NCI-H748 treated with DMSO at 0.1 percent for 48 hours (cell line): ENCODE results near the gene OR1S2.
"Not testable (repeated sequence)": the region's sequence is repeated elsewhere in the genome, so short reads cannot be mapped to it uniquely, and the experiment has no call there.

ENCODE experiments used
- DNase-seq: peaks from one replicate; lab custom pipeline; 2025; lab: John Stamatoyannopoulos, UW

OR1S2 gene, protein sequence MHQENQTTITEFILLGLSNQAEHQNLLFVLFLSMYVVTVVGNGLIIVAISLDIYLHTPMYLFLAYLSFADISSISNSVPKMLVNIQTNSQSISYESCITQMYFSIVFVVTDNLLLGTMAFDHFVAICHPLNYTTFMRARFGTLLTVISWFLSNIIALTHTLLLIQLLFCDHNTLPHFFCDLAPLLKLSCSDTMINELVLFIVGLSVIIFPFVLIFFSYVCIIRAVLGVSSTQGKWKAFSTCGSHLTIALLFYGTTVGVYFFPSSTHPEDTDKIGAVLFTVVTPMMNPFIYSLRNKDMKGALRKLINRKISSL

DNA sequence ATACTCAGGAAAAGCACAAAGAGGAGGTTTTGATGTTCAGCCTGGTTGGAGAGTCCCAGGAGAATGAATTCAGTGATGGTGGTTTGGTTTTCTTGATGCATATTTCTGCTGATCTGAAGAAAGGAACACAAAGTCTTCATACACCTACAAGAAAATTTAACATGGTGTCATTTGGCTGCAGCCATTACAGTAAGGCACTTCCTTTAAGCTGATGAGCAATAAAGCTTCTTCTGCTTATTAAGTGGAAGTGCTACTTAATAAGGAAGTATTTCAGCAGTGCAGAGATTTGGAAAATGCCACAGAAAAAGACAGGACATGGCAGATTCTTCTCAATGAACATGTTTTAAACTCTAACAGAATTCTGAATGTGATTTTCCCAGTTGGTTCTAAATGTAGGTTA, at the start of gene OR1S2:
Gene OR1S2 (minus strand): TSS at position 101 of the 400 bp plus-strand sequence. CDS start 0 bp downstream, at position 101.
- DNase-seq = no peak

DNA sequence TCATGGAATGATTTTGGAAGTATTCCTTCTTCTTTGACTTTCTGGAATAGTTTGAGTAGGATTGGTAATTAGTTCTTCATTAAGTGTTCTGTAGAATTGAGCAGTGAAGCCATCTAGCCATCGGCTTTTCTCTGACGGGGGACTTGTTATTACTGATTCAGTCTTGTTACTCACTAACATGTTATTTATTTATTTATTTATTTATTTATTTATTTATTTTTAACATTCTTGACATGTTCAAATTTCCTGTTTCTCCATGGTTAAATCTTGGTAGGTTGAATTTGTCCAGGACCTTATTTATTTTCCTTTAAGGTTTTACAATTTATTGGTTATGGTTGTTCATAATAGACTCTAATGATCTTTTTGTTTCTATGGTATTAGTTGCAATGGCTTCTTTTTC, 40.0 kb upstream of the OR1S2 start:
- DNase-seq = no peak

GRCh38 chr11:58227956-58228615, 24.1 kb upstream of the OR1S2 start:
- DNase-seq = no peak

DNA sequence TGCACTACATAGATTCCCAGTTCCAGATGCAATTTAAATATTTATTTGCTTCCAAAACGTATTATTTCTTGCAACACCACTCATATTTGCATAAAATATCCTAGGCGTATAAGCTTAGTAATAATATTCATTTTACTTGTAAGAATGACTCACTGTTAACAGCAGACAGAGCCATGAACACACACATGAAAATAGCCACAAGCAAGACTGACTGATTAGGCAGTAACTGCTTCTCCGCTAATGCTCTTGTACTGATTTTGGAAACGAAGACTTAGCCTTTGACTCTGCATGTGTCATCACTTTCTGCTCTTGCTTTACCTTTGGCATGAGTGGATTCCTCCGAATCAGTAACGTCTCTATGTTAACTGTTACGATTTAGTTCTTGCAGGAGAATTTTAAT, 18.8 kb upstream of the OR1S2 start:
- no peak for DNase-seq

DNA sequence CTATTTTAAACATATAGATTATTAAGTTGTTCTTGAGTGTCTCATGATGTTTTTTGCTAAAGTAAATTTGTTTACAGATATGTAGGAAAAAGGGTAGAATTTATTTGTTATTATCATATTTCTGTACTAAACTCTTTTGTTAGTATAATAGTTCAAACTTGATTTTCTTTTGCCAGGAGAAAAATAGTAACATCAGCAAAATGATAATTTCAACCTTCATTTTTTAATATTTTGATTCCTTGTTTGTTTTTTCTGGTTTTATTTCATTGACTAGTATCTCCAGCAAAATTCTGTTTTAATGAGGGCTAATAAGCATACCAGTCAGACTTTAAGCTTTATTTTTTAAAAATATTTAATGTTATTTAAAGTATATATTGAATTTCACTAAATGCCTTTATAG, 12.5 kb upstream of the OR1S2 start:
- DNase-seq = no peak

GRCh38 chr11:58212420-58212819, 8.5 kb upstream of the OR1S2 start, which contains the start of gene OR1S1:
TSS of gene OR1S1 (plus strand) at chr11:58212720.
- not testable (repeated sequence) for DNase-seq

- DNase-seq = no peak
Measured at GRCh38 chr11:58199271-58199670, 4.7 kb downstream of the OR1S2 start.

DNA sequence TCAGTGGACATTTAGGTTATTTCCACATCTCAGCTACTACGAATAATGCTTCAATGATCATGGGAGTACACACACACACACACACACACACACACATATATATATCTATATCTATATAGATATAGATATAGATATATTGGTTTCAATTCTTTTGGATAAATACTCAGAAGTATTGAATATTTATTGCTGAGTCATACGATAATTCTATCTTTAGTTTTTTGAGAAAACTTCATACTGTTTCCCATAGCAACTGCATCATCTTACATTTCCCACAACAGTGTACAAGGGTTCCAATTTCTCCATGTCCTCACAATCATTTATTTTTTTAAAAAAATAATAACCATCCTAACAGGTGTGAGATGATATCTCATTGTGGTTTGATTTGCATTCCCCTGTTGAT, 8.0 kb downstream of the OR1S2 start:
- DNase-seq = no peak

DNA sequence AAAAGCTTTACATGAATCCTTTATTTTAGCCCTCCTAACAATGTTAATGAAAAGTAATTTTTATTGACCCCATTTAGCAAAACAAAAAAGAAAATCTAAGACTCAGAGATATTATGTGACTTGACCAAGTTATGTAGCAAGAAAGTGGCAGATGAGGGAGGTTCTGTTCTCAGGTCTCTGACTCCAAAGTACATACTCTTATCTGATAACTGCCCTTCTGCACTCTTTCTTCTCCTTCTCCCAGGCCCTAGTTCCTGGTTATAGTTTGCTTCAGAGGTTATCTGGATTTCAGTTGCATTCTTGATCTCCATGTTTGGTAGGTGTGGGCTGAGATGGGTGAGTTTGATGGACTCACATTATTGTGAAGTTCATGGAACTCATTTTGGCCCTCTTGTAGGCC, 10.6 kb downstream of the OR1S2 start:
- no peak for DNase-seq

DNA sequence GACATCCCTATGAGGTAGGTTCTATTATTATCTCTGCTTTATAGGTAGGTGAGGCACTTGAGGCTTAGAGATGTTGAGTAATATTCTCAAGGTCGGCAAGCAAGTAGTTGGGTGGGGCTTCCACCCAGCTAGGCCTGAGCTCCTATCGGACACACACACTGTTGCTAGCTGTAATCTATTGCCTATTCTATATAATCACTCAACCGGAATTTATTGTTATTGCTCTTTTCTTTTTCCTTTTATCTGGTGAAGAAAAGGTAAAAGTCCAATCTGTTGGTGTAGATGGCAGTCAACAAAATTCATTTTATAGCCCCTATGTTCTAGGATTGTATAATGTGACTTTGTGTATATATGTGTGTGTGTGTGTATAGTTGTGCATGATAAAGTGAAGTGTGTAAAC, 11.7 kb downstream of the OR1S2 start:
- DNase-seq = no peak

DNA sequence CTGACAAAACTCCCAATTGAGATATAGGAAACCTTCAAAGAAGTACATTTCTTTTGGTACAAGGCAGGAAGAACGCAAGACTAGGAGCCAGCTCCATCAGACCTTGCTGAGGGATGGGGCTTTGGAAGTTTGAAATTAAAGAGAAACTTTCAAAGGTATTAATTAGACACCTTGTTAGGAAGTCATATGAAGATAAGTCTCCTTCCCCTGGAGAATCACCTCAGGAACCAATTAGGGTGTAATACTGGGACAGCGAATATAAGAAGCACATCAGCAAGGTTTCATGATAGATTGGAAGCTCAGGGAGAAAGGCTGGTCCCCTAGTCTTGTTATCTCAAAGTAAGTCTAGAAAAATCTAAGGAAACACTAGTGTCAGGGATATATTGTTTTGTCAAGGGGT, 15.2 kb downstream of the OR1S2 start, which contains the start of gene OR9Q2:
Gene OR9Q2 (plus strand): TSS at position 301 of the 400 bp plus-strand sequence. CDS start 1,421 bp downstream, outside the sequence.
- DNase-seq = no peak

- no peak for DNase-seq
Measured at GRCh38 chr11:58186938-58187337, 17.0 kb downstream of the OR1S2 start.

DNA sequence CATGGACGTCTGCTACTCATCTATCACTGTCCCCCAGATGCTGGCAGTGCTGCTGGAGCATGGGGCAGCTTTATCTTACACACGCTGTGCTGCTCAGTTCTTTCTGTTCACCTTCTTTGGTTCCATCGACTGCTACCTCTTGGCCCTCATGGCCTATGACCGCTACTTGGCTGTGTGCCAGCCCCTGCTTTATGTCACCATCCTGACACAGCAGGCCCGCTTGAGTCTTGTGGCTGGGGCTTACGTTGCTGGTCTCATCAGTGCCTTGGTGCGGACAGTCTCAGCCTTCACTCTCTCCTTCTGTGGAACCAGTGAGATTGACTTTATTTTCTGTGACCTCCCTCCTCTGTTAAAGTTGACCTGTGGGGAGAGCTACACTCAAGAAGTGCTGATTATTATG, 24.3 kb downstream of the OR1S2 start:
- DNase-seq = peak; percentile 2

DNA sequence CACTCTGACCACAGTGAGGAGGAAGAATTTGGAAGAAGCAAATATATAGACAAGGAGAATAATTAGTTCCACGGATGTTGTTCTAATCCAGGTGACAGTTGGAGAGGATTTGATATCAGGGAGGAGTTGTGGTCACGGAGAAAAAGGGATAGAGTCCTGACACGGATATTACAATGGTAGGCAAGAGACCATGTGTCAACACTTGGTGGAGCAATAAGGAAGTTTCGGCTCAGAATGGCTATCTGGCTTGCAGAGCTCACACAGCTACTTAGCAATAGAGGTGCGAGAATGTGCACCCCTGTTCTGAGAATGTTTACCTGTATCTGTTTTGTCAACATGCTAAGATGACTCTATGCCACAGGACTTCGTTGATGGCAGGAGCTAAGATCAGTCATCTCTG, 25.5 kb downstream of the OR1S2 start:
- DNase-seq = no peak

DNA sequence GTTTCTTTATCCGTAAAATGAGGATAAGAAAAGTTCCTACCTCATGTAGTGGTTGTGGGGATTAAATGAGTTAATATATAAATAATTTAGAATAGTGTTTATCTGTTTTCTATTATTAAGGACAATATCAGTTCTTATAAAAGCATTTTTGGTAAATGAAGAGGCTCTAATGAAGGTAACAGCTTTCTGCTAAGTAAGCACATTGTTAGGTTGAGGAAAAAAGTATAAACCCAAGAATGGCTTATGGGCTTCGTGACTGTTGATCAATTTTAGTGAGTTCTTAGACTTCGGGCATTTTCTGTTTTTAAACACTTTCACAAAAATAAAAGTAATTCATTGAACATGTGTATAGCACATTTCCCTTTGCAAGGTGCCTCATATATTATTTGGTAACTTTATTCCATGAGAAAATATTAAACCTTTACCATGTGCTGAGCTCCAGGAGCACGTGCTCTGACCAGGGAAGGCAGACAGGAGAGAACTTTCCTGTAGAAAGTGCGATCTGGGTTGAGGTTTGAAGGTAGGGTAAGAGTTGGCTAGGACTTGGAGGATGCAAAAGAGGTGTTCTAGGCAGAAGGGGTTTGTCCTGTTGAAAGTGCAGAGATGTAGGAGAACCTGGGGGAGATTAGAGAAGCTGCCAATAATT, 26.4 kb downstream of the OR1S2 start:
- no peak for DNase-seq

- DNase-seq = no peak
Measured at GRCh38 chr11:58165504-58166106, 38.3 kb downstream of the OR1S2 start.

DNA sequence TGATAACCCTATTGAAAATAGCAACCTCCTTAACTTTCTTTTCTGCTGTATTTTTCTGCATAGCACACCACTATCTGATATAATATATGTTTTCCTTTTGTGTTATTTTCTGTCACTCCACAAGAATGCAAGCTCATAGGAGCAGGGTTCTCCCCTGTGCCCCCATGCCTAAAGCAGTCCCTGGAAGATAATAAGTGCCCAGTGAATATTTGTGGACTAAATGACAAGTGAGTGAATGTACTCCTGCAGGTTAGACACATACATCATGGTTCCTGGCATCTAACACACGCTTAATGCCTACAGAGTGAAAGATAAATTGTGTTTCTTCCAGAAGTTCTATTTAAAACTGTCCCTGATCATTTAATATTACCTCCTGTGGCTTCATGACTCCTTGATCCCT, 39.0 kb downstream of the OR1S2 start:
- no peak for DNase-seq

- DNase-seq = no peak
Measured at GRCh38 chr11:58164389-58164788, 39.6 kb downstream of the OR1S2 start.
